Choroid plexus epithelial cell (primary cell): ENCODE results near the gene LUZP1.

ENCODE experiments used
- DNase-seq: peaks from one replicate; pipeline ENCODE4 v3.0.0-alpha.2; 2010; ENCODE audit warnings: low read depth
- H3K4me3 ChIP-seq: 2 replicates; pipeline ENCODE4 v1.5.1; 2011; ENCODE audit warnings: low read depth, mild to moderate bottlenecking, control low read depth, low read length, moderate library complexity
- CTCF ChIP-seq: conservative IDR thresholded peaks from 2 replicates; pipeline ENCODE4 v1.5.1; 2011; ENCODE audit warnings: low read depth, mild to moderate bottlenecking, control low read depth, inconsistent platforms, low read length, moderate library complexity

The LUZP1 gene

GRCh38 chr1:23168445-23169194 lies at the start of gene LUZP1:
Gene LUZP1, minus strand, starts transcription at chr1:23168856.
- DNase-seq: peak; percentile 93
- H3K4me3 ChIP-seq: peak within 1 kb of the TSS; percentile 74
- TF ChIP-seq CTCF: no peak

GRCh38 chr1:23217421-23218115 lies 48.9 kb upstream of the LUZP1 start, which contains the start of gene HTR1D:
Gene HTR1D, minus strand, starts transcription at chr1:23217502. Its CDS starts 23,283 bp downstream, at chr1:23194219.
- peak within 1 kb of the TSS; percentile 24 for H3K4me3 ChIP-seq
- TF ChIP-seq CTCF: no peak
- DNase-seq: no peak

- peak; percentile 48 for TF ChIP-seq CTCF
- peak overlapping the region; percentile 24 for H3K4me3 ChIP-seq
- DNase-seq: no peak
Measured at GRCh38 chr1:23216771-23217420, 48.2 kb upstream of the LUZP1 start.

- no peak for DNase-seq
- H3K4me3 ChIP-seq: no peak overlapping the region
- TF ChIP-seq CTCF: no peak
Measured at GRCh38 chr1:23215751-23216449, 47.2 kb upstream of the LUZP1 start.

- no peak for DNase-seq
Measured at GRCh38 chr1:23215291-23215690, 46.6 kb upstream of the LUZP1 start.

More at GRCh38 chr1:23215291-23215690, 46.6 kb upstream of the LUZP1 start:
- TF ChIP-seq CTCF: no peak
- H3K4me3 ChIP-seq: no peak overlapping the region
